CD4-positive, CD25-positive, alpha-beta regulatory T cell (primary cell): ENCODE measurements around the gene ANKK1. TPM values are rescaled to one million over a fixed set of nuclear protein-coding genes. Genes with fewer than 3 reads are reported as not detected.

Experiments used
- ATAC-seq, 2 donors: fragments of 150-1000 bp; cut with Tn5 transposase; one replicate each; pipeline ENCODE4 v1.10.0; 2021; ENCODE audit warnings: low read depth in 2 of 2, moderate number of reproducible peaks in 2 of 2, moderate library complexity in 1 of 2
- DNase-seq, 3 donors: peaks; one replicate each; pipeline versions ENCODE4 v3.0.0 to v3.0.0-alpha.2; 2012 to 2022; ENCODE audit warnings: mixed read lengths in 1 of 3
- H3K27ac ChIP-seq: one replicate; pipeline ENCODE4 v1.7.0; 2013; ENCODE audit warnings: mild to moderate bottlenecking, low read length; ENCODE audit not compliant: insufficient read depth, poor library complexity, severe bottlenecking
- H3K27me3 ChIP-seq: one replicate; pipeline ENCODE4 v1.7.0; 2013; ENCODE audit warnings: low read length; ENCODE audit not compliant: control insufficient read depth, insufficient read depth
- H3K36me3 ChIP-seq: one replicate; pipeline ENCODE4 v1.7.0; 2013; ENCODE audit warnings: mild to moderate bottlenecking, low read length, moderate library complexity; ENCODE audit not compliant: control insufficient read depth, insufficient read depth
- H3K4me1 ChIP-seq: 2 replicates; pipeline ENCODE4 v1.7.0; 2013; ENCODE audit warnings: mild to moderate bottlenecking, low read length; ENCODE audit not compliant: insufficient read depth, control insufficient read depth, poor library complexity, severe bottlenecking
- H3K4me3 ChIP-seq: one replicate; pipeline ENCODE4 v1.7.0; 2013; ENCODE audit warnings: low read depth, mild to moderate bottlenecking, low read length, moderate library complexity
- H3K9me3 ChIP-seq, 2 experiments: 1 replicate in 1 of 2; 2 replicates in 1 of 2; pipeline ENCODE4 v1.7.0; 2013; ENCODE audit warnings: low read length in 2 of 2, mild to moderate bottlenecking in 1 of 2, moderate library complexity in 1 of 2; ENCODE audit not compliant: control insufficient read depth in 2 of 2
- H3K27ac Mint-ChIP-seq, 3 donors: one replicate each; pipeline ENCODE4 v1.8.0; 2020 to 2022; ENCODE audit warnings: mild to moderate bottlenecking in 3 of 3, mixed read lengths in 3 of 3, moderate library complexity in 2 of 3
- H3K27me3 Mint-ChIP-seq: one replicate; pipeline ENCODE4 v1.8.0; 2022; ENCODE audit warnings: mild to moderate bottlenecking, mixed read lengths
- H3K36me3 Mint-ChIP-seq: one replicate; pipeline ENCODE4 v1.8.0; 2020; ENCODE audit warnings: mixed read lengths
- H3K4me1 Mint-ChIP-seq, 4 donors: one replicate each; pipeline ENCODE4 v1.8.0; 2020 to 2022; ENCODE audit warnings: mixed read lengths in 4 of 4, mild to moderate bottlenecking in 1 of 4
- H3K4me3 Mint-ChIP-seq, 4 donors: one replicate each; pipeline ENCODE4 v1.8.0; 2020 to 2022; ENCODE audit warnings: mild to moderate bottlenecking in 4 of 4, mixed read lengths in 4 of 4, moderate library complexity in 3 of 4
- H3K9me3 Mint-ChIP-seq, 7 donors: one replicate each; pipeline ENCODE4 v1.8.0; 2020 to 2022; ENCODE audit warnings: mixed read lengths in 7 of 7, mild to moderate bottlenecking in 3 of 7, moderate library complexity in 2 of 7
- polyA plus RNA-seq, 4 donors: library from polyadenylated mRNA; unstranded; fragments of 300-500 nt; fragmentation: Illumina TruSeq; gene quantifications; one replicate each; pipeline ENCODE4 v1.2.3, GENCODE V29; 2021
- total RNA-seq: library from RNA; stranded (reverse); gene quantifications from one replicate; pipeline ENCODE4 v1.2.3, GENCODE V29; 2022

ANKK1 gene
- total and polyA plus RNA-seq, 5 donors from 2014 or later: 0.34 to 0.89 (median 0.67) TPM; not detected in 1

- H3K4me3 Mint-ChIP-seq: no peak overlapping the region
- peaks cover 18% of the 10 kb centered on the region for H3K36me3 ChIP-seq
- no peaks in the 10 kb centered on the region for H3K4me1 Mint-ChIP-seq
- H3K9me3 Mint-ChIP-seq: no peaks in the 10 kb centered on the region
- ATAC-seq: no peak
- DNase-seq: no peak
- no peak overlapping the region for H3K4me3 ChIP-seq
- no peaks in the 10 kb centered on the region for H3K9me3 ChIP-seq
- H3K27ac ChIP-seq: no peak overlapping the region
- H3K36me3 Mint-ChIP-seq: peaks cover 49% of the 10 kb centered on the region
- H3K27me3 Mint-ChIP-seq: no peaks in the 10 kb centered on the region
- H3K4me1 ChIP-seq: no peaks in the 10 kb centered on the region
- H3K27ac Mint-ChIP-seq: no peak overlapping the region
- H3K27me3 ChIP-seq: no peaks in the 10 kb centered on the region
Observed at GRCh38 chr11:113372309-113372708, 15.3 kb upstream of the ANKK1 start.

GRCh38 chr11:113373306-113373705 is 14.3 kb upstream of the ANKK1 start:
- Mint-ChIP-seq H3K27me3 (no peaks in the 10 kb centered on the region), H3K27ac (peak overlapping the region in 2 of 3 donors; percentile 18 to 45), H3K36me3 (peaks cover 51% of the 10 kb centered on the region), H3K4me1 (no peaks in the 10 kb centered on the region), H3K4me3 (no peak overlapping the region), H3K9me3 (no peaks in the 10 kb centered on the region)
- no peak for DNase-seq
- Histone ChIP-seq H3K27ac (no peak overlapping the region), H3K36me3 (peaks cover 8% of the 10 kb centered on the region), H3K9me3 (no peaks in the 10 kb centered on the region), H3K27me3 (no peaks in the 10 kb centered on the region), H3K4me3 (no peak overlapping the region), H3K4me1 (no peaks in the 10 kb centered on the region)
- no peak for ATAC-seq

- Histone ChIP-seq H3K9me3 (no peaks in the 10 kb centered on the region), H3K27ac (no peak overlapping the region), H3K4me3 (no peak overlapping the region), H3K4me1 (no peaks in the 10 kb centered on the region), H3K27me3 (no peaks in the 10 kb centered on the region), H3K36me3 (peaks cover 4% of the 10 kb centered on the region)
- Mint-ChIP-seq H3K9me3 (no peaks in the 10 kb centered on the region), H3K27me3 (no peaks in the 10 kb centered on the region), H3K4me1 (no peaks in the 10 kb centered on the region), H3K4me3 (no peak overlapping the region), H3K36me3 (peaks cover 54% of the 10 kb centered on the region), H3K27ac (peak overlapping the region in 1 of 3 donors; percentile 61)
- ATAC-seq (no peak), DNase-seq (no peak)
Observed at GRCh38 chr11:113373981-113374560, 13.5 kb upstream of the ANKK1 start.

- Mint-ChIP-seq H3K36me3 (peaks cover 53% of the 10 kb centered on the region), H3K4me3 (no peak overlapping the region), H3K4me1 (no peaks in the 10 kb centered on the region), H3K27me3 (no peaks in the 10 kb centered on the region), H3K27ac (peak overlapping the region in 1 of 3 donors; percentile 45), H3K9me3 (peaks cover 0 to 1% (median 0%) of the 10 kb centered on the region in 7 donors)
- H3K4me3 ChIP-seq: no peak overlapping the region
- H3K4me1 ChIP-seq: no peaks in the 10 kb centered on the region
- ATAC-seq: no peak
- DNase-seq: no peak
- H3K36me3 ChIP-seq: peaks cover 4% of the 10 kb centered on the region
- H3K27ac ChIP-seq: no peak overlapping the region
- no peaks in the 10 kb centered on the region for H3K9me3 ChIP-seq
- no peaks in the 10 kb centered on the region for H3K27me3 ChIP-seq
Observed at GRCh38 chr11:113375402-113375801, 12.2 kb upstream of the ANKK1 start.

GRCh38 chr11:113376156-113376555 is 11.4 kb upstream of the ANKK1 start:
- Histone ChIP-seq H3K36me3 (peaks cover 4% of the 10 kb centered on the region), H3K4me3 (no peak overlapping the region), H3K9me3 (no peaks in the 10 kb centered on the region), H3K4me1 (no peaks in the 10 kb centered on the region), H3K27me3 (no peaks in the 10 kb centered on the region), H3K27ac (no peak overlapping the region)
- H3K4me3 Mint-ChIP-seq: peak overlapping the region in 1 of 4 donors; percentile 5
- no peaks in the 10 kb centered on the region for H3K4me1 Mint-ChIP-seq
- H3K27me3 Mint-ChIP-seq: no peaks in the 10 kb centered on the region
- DNase-seq (no peak), ATAC-seq (no peak)
- peaks cover 0 to 1% (median 0%) of the 10 kb centered on the region in 7 donors for H3K9me3 Mint-ChIP-seq
- H3K36me3 Mint-ChIP-seq: peaks cover 56% of the 10 kb centered on the region
- H3K27ac Mint-ChIP-seq: no peak overlapping the region

- H3K9me3 ChIP-seq: no peaks in the 10 kb centered on the region
- no peaks in the 10 kb centered on the region for H3K4me1 Mint-ChIP-seq
- H3K9me3 Mint-ChIP-seq: peaks cover 0 to 1% (median 0%) of the 10 kb centered on the region in 7 donors
- H3K27me3 Mint-ChIP-seq: no peaks in the 10 kb centered on the region
- H3K4me3 Mint-ChIP-seq: no peak overlapping the region
- H3K4me1 ChIP-seq: no peaks in the 10 kb centered on the region
- peaks cover 52% of the 10 kb centered on the region for H3K36me3 Mint-ChIP-seq
- DNase-seq (no peak), ATAC-seq (no peak)
- no peak overlapping the region for H3K4me3 ChIP-seq
- H3K27me3 ChIP-seq: no peaks in the 10 kb centered on the region
- H3K27ac Mint-ChIP-seq: no peak overlapping the region
- H3K36me3 ChIP-seq: peaks cover 3% of the 10 kb centered on the region
- no peak overlapping the region for H3K27ac ChIP-seq
Observed at GRCh38 chr11:113377681-113378412, 9.7 kb upstream of the ANKK1 start.

- Mint-ChIP-seq H3K27ac (peak overlapping the region in 1 of 3 donors; percentile 45), H3K9me3 (peaks cover 0 to 1% (median 0%) of the 10 kb centered on the region in 7 donors), H3K36me3 (peaks cover 50% of the 10 kb centered on the region), H3K4me1 (no peaks in the 10 kb centered on the region), H3K27me3 (no peaks in the 10 kb centered on the region), H3K4me3 (no peak overlapping the region)
- Histone ChIP-seq H3K36me3 (no peaks in the 10 kb centered on the region), H3K9me3 (no peaks in the 10 kb centered on the region), H3K27ac (no peak overlapping the region), H3K27me3 (no peaks in the 10 kb centered on the region), H3K4me1 (no peaks in the 10 kb centered on the region), H3K4me3 (no peak overlapping the region)
- ATAC-seq (no peak), DNase-seq (no peak)
Observed at GRCh38 chr11:113378692-113379091, 8.9 kb upstream of the ANKK1 start.

GRCh38 chr11:113382121-113382520 is 5.5 kb upstream of the ANKK1 start:
- ATAC-seq (no peak), DNase-seq (no peak)
- Mint-ChIP-seq H3K36me3 (peaks cover 47% of the 10 kb centered on the region), H3K4me1 (peaks cover 0 to 1% (median 0%) of the 10 kb centered on the region in 4 donors), H3K27me3 (peaks cover 3% of the 10 kb centered on the region), H3K27ac (peak overlapping the region in 1 of 3 donors; percentile 13), H3K4me3 (no peak overlapping the region), H3K9me3 (peaks cover 0 to 1% (median 0%) of the 10 kb centered on the region in 7 donors)
- no peak overlapping the region for H3K27ac ChIP-seq
- no peak overlapping the region for H3K4me3 ChIP-seq
- H3K36me3 ChIP-seq: no peaks in the 10 kb centered on the region
- H3K4me1 ChIP-seq: no peaks in the 10 kb centered on the region
- H3K9me3 ChIP-seq: no peaks in the 10 kb centered on the region
- no peaks in the 10 kb centered on the region for H3K27me3 ChIP-seq
